ENCODE data around the gene RPUSD3.
A peak's percentile ranks its signal among the peaks of the same experiment; 100 is the strongest.
"Not testable (repeated sequence)": the region's sequence is repeated elsewhere in the genome, so short reads cannot be mapped to it uniquely, and the experiment has no call there.

RPUSD3 gene

DNA sequence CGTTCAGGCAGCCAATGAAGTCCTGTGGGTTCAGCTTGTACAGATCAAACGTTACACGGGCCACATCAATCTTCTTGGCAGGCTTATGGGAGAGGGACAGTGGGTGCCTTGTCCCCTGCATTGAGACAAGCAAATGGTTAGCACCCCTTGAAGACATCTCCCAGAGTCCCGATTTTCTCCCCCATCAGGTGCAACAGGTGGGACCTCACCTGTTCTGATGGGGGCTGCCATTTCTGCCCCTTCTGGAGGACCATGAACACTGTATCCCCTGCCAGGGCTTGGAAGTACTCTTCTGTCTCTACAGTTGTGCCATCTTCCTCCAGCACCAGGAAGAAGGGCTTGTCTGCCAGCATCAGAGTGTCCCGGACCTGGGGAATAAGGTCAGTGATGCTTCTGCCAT, 26.1 kb upstream of the RPUSD3 start:
- no peaks in the 10 kb centered on the region for H3K27me3 ChIP-seq (ENCODE audit: insufficient read depth, low read depth, severe bottlenecking)
- no peaks in the 10 kb centered on the region for H3K9me3 ChIP-seq (ENCODE audit: severe bottlenecking)
- no peaks in the 10 kb centered on the region for H3K36me3 ChIP-seq
- no peak for TF ChIP-seq CTCF (IDR thresholded peaks at IDR 0.05; ENCODE audit: low read depth, low read length)
- no peak overlapping the region for H3K27ac ChIP-seq
- H3K4me3 ChIP-seq (ENCODE audit: low read depth, low read length), result no peak overlapping the region
- no peak for DNase-seq

- DNase-seq, result no peak
- H3K4me3 ChIP-seq (ENCODE audit: low read depth, low read length), result no peak overlapping the region
- no peaks in the 10 kb centered on the region for H3K9me3 ChIP-seq (ENCODE audit: severe bottlenecking)
- TF ChIP-seq CTCF (IDR thresholded peaks at IDR 0.05; ENCODE audit: low read depth, low read length), result no peak
- H3K27me3 ChIP-seq (ENCODE audit: insufficient read depth, low read depth, severe bottlenecking), result no peaks in the 10 kb centered on the region
- no peak overlapping the region for H3K27ac ChIP-seq
- H3K36me3 ChIP-seq, result no peaks in the 10 kb centered on the region
Measured at GRCh38 chr3:9867106-9867505, 23.3 kb upstream of the RPUSD3 start.

GRCh38 chr3:9866639-9867038, 22.8 kb upstream of the RPUSD3 start:
- Histone ChIP-seq H3K27me3 (ENCODE audit: insufficient read depth, low read depth, severe bottlenecking) (no peaks in the 10 kb centered on the region), H3K36me3 (no peaks in the 10 kb centered on the region), H3K9me3 (ENCODE audit: severe bottlenecking) (no peaks in the 10 kb centered on the region), H3K27ac (no peak overlapping the region), H3K4me3 (ENCODE audit: low read depth, low read length) (no peak overlapping the region)
- no peak for DNase-seq
- no peak for TF ChIP-seq CTCF (IDR thresholded peaks at IDR 0.05; ENCODE audit: low read depth, low read length)

DNA sequence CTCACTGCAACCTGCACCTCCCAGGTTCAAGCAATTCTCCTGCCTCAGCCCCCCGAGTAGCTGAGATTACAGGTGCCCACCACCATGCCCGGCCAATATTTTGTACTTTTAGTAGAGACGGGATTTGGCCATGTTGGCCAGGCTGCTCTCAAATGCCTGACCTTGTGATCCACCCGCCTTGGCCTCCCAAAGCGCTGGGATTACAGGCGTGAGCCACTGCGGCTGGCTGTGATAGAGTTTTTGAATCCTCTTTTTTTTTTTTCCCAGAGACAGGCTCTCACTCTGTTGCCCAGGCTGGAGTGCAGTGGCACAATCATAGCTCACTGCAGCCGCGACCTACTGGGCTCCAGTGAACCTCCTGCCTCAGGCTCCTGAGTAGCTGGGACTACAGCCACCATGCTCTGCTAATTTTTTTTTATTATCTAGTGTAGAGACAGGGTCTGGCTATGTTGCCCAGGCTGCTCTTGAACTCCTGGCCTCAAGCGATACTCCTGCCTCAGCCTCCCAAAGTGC, 21.4 kb upstream of the RPUSD3 start:
- not testable (repeated sequence) for H3K27ac ChIP-seq; H3K9me3 ChIP-seq (ENCODE audit: severe bottlenecking); H3K36me3 ChIP-seq; H3K27me3 ChIP-seq (ENCODE audit: insufficient read depth, low read depth, severe bottlenecking); DNase-seq; H3K4me3 ChIP-seq (ENCODE audit: low read depth, low read length)

DNA sequence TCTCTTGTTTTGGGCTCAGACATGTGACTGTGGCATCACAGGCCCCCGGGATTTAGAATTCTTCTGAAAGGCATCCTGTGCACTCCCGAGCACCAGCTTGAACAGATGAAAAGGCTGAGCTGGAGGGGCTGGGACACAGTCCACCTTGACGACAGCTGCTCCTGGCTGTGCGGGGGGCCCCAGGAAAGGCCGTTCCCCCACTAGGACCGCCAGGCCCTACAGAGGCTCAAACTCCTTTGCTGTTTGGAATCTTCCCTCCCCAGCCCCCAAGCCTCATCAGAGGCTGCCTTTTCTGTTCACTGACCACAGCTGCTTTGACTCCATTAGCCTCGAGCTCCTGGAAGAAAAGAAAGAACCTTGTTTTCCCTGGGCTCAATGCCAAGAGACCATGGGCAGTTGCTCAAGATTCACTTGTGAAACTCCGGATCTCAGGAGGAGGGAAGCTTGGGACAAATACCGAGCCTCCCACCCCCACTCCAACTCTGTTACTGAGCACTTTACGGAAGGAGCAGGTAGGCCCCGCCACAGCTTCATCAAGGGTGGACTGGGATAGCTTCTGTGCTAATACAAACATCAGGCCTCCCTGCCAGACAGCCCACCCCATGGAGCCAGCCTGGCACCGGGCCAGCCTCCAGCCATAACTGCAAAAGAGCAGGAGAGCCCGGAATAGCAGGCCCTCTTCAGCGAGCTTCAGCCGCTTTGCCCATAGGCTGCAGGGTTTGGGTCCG, 20.6 kb upstream of the RPUSD3 start:
- 0 out of 2 replicates have a peak overlapping the region, but pooled peaks have one; percentile 8 for H3K27ac ChIP-seq
- no peak for DNase-seq
- H3K36me3 ChIP-seq, result no peaks in the 10 kb centered on the region
- no peak for TF ChIP-seq CTCF (IDR thresholded peaks at IDR 0.05; ENCODE audit: low read depth, low read length)
- H3K27me3 ChIP-seq (ENCODE audit: insufficient read depth, low read depth, severe bottlenecking), result no peaks in the 10 kb centered on the region
- no peak overlapping the region for H3K4me3 ChIP-seq (ENCODE audit: low read depth, low read length)
- no peaks in the 10 kb centered on the region for H3K9me3 ChIP-seq (ENCODE audit: severe bottlenecking)

DNA sequence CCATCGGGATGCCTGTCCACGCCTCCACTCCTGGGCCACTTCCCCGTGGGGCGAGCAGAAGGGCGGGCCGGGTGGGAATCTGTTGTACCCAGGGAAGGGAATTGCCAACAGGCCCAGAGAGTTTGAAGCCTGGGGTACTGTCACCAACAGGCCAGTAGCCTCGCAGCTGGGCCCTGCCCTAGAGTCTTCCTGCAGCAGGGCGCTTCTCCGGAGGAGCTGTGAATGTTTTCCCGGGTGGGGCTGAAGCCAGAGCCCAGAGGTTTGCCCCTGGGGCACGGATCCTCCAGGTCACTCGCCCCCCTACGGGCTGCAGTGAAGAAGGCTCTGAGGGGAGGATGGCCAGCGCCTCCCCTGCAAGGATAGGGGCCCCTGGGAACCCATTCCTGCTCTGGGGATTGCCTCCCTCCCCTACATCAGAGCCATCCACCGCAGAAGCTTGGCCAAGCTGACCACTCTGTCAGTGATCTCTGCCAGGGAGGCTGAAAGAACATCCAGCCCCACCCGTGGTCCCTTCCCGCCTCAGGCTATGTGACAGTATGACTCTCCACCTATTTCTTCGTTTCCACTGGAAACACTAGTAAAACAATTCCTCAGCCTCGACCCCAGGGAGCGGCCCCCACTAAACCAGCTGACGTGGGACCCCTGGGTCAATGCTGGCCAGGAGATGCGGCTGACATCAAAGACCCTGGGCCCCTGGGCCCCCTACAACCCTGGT, 19.4 kb upstream of the RPUSD3 start:
- no peaks in the 10 kb centered on the region for H3K27me3 ChIP-seq (ENCODE audit: insufficient read depth, low read depth, severe bottlenecking)
- H3K4me3 ChIP-seq (ENCODE audit: low read depth, low read length), result no peak overlapping the region
- no peaks in the 10 kb centered on the region for H3K36me3 ChIP-seq
- no peak for DNase-seq
- no peaks in the 10 kb centered on the region for H3K9me3 ChIP-seq (ENCODE audit: severe bottlenecking)
- H3K27ac ChIP-seq, result no peak overlapping the region
- TF ChIP-seq CTCF (IDR thresholded peaks at IDR 0.05; ENCODE audit: low read depth, low read length), result no peak
